Retina (tissue), 1 donor: ENCODE measurements around the gene PTPRG.
A peak's percentile ranks its signal among the peaks of the same experiment; 100 is the strongest.

Experiments
- DNase-seq: peaks from one replicate; pipeline ENCODE4 v3.0.0-alpha.2; 2016

PTPRG gene

GRCh38 chr3:61563313-61564271 is 2.2 kb downstream of the PTPRG start:
- DNase-seq = peak; percentile 79

- peak; percentile 93 for DNase-seq
Observed at GRCh38 chr3:61564395-61565059, 3.2 kb downstream of the PTPRG start.

GRCh38 chr3:61565569-61565968 is 4.2 kb downstream of the PTPRG start:
- no peak for DNase-seq

- no peak for DNase-seq
Observed at GRCh38 chr3:61568127-61568526, 6.8 kb downstream of the PTPRG start.

- no peak for DNase-seq
Observed at GRCh38 chr3:61569856-61570580, 8.6 kb downstream of the PTPRG start.

- DNase-seq = no peak
Observed at GRCh38 chr3:61570813-61571212, 9.4 kb downstream of the PTPRG start.

GRCh38 chr3:61571516-61572336 is 10.4 kb downstream of the PTPRG start:
- no peak for DNase-seq

GRCh38 chr3:61572879-61573278 is 11.5 kb downstream of the PTPRG start:
- no peak for DNase-seq

- DNase-seq = no peak
Observed at GRCh38 chr3:61573441-61573840, 12.1 kb downstream of the PTPRG start.

- no peak for DNase-seq
Observed at GRCh38 chr3:61574854-61575253, 13.5 kb downstream of the PTPRG start.

GRCh38 chr3:61575893-61576292 is 14.5 kb downstream of the PTPRG start:
- no peak for DNase-seq

- no peak for DNase-seq
Observed at GRCh38 chr3:61577760-61578159, 16.4 kb downstream of the PTPRG start.

GRCh38 chr3:61578667-61579367 is 17.4 kb downstream of the PTPRG start:
- no peak for DNase-seq

GRCh38 chr3:61579685-61580084 is 18.3 kb downstream of the PTPRG start:
- no peak for DNase-seq

- DNase-seq = no peak
Observed at GRCh38 chr3:61580982-61581643, 19.7 kb downstream of the PTPRG start.

- DNase-seq = no peak
Observed at GRCh38 chr3:61582287-61582686, 20.9 kb downstream of the PTPRG start.

- no peak for DNase-seq
Observed at GRCh38 chr3:61582846-61583245, 21.5 kb downstream of the PTPRG start.

- DNase-seq = no peak
Observed at GRCh38 chr3:61583890-61584875, 22.8 kb downstream of the PTPRG start.

- DNase-seq = no peak
Observed at GRCh38 chr3:61589856-61590255, 28.5 kb downstream of the PTPRG start.

GRCh38 chr3:61591300-61591699 is 29.9 kb downstream of the PTPRG start:
- DNase-seq = no peak
